Natural killer cell (primary cell): ENCODE data around the gene IER5L. TPM values are rescaled to one million over a fixed set of nuclear protein-coding genes. Genes with fewer than 3 reads are reported as not detected.

Source experiments
- ATAC-seq, 3 donors: fragments of 150-1000 bp in 2 of 3; fragments of 200-7000 bp in 1 of 3; cut with Tn5 transposase; 1 replicate in 1 of 3; 2 replicates in 2 of 3; pipeline ENCODE4 v1.10.0; 2021; ENCODE audit warnings: mild to moderate bottlenecking in 2 of 3, moderate library complexity in 2 of 3
- DNase-seq, 2 donors: peaks; one replicate each; pipeline versions ENCODE4 v3.0.0 to v3.0.0-alpha.2; 2013 to 2021; ENCODE audit warnings: mixed read lengths in 1 of 2
- H3K27ac ChIP-seq: one replicate; pipeline ENCODE4 v1.5.1; 2013; ENCODE audit warnings: mild to moderate bottlenecking, low read length
- H3K27me3 ChIP-seq: one replicate; pipeline ENCODE4 v1.6.1; 2013; ENCODE audit warnings: low read length; ENCODE audit not compliant: control insufficient read depth, insufficient read depth
- H3K36me3 ChIP-seq: one replicate; pipeline ENCODE4 v1.6.1; 2013; ENCODE audit warnings: low read length; ENCODE audit not compliant: control insufficient read depth, insufficient read depth
- H3K4me1 ChIP-seq: one replicate; pipeline ENCODE4 v1.6.1; 2013; ENCODE audit warnings: low read length; ENCODE audit not compliant: control insufficient read depth, insufficient read depth
- H3K4me3 ChIP-seq: one replicate; pipeline ENCODE4 v1.5.1; 2013; ENCODE audit warnings: low read length
- H3K9me3 ChIP-seq: one replicate; pipeline ENCODE4 v1.6.1; 2013; ENCODE audit warnings: low read length; ENCODE audit not compliant: control insufficient read depth, insufficient read depth
- H3K27ac Mint-ChIP-seq, 2 donors: one replicate each; pipeline ENCODE4 v1.8.0; 2022; ENCODE audit warnings: mild to moderate bottlenecking in 2 of 2, mixed read lengths in 2 of 2, moderate library complexity in 1 of 2
- H3K27me3 Mint-ChIP-seq, 2 donors: one replicate each; pipeline ENCODE4 v1.8.0; 2022; ENCODE audit warnings: low read depth in 2 of 2, mixed read lengths in 2 of 2
- H3K36me3 Mint-ChIP-seq: one replicate; pipeline ENCODE4 v1.8.0; 2022; ENCODE audit warnings: mixed read lengths
- H3K4me1 Mint-ChIP-seq, 2 donors: one replicate each; pipeline ENCODE4 v1.8.0; 2022; ENCODE audit warnings: mixed read lengths in 2 of 2
- H3K4me3 Mint-ChIP-seq: one replicate; pipeline ENCODE4 v1.8.0; 2022; ENCODE audit warnings: mild to moderate bottlenecking, moderate library complexity, mixed read lengths
- H3K9me3 Mint-ChIP-seq, 2 donors: one replicate each; pipeline ENCODE4 v1.8.0; 2022; ENCODE audit warnings: mixed read lengths in 2 of 2
- CTCF ChIP-seq: fragments of 200-600 bp; IDR thresholded peaks from one replicate; pipeline ENCODE4 v1.8.0; 2022; ENCODE audit warnings: antibody characterized with exemption
- WGBS: methylation state at CpG from one replicate; pipeline ENCODE4 v1.1.7; 2013; ENCODE audit warnings: missing lambda C conversion rate; ENCODE audit not compliant: insufficient coverage; 5-methylcytosine and 5-hydroxymethylcytosine counted together
- intact Hi-C: fragments of 100-400 bp; cut with micrococcal nuclease; formaldehyde crosslinking; loops from one replicate; pipeline ENCODE4 v1.14.2; 2022
- total RNA-seq, 4 donors: library from RNA; stranded (reverse); fragments of 120-200 nt in 1 of 4; gene quantifications; one replicate each; pipeline versions ENCODE4 v1.2.3 to v1.2.4, GENCODE V29; 2013 to 2022

Gene IER5L
- total RNA-seq, 3 donors from 2014 or later (not counting 1 experiment from before 2014, with no cell fraction given) = 1.4 to 3.9 (median 2.8) TPM

GRCh38 chr9:129208207-129209032, 30.4 kb upstream of the IER5L start:
- 69% methylated on average over 17 of the region's 17 CpGs for WGBS
- H3K4me3 ChIP-seq = no peak overlapping the region
- Mint-ChIP-seq H3K9me3 (no peaks in the 10 kb centered on the region), H3K4me1 (peaks cover 20 to 22% of the 10 kb centered on the region in 2 donors), H3K4me3 (peak overlapping the region; percentile 25), H3K27me3 (no peaks in the 10 kb centered on the region), H3K27ac (peak overlapping the region in 1 of 2 donors; percentile 10), H3K36me3 (no peaks in the 10 kb centered on the region)
- DNase-seq (peak in 1 of 2 donors; percentile 57), ATAC-seq (no peak)
- H3K36me3 ChIP-seq = no peaks in the 10 kb centered on the region
- H3K4me1 ChIP-seq = peaks cover 30% of the 10 kb centered on the region
- intact Hi-C loops = no loop called here
- no peak for TF ChIP-seq CTCF
- H3K27me3 ChIP-seq = no peaks in the 10 kb centered on the region
- H3K9me3 ChIP-seq = no peaks in the 10 kb centered on the region
- no peak overlapping the region for H3K27ac ChIP-seq

- intact Hi-C loops = no loop called here
- no peak for TF ChIP-seq CTCF
- Histone ChIP-seq H3K9me3 (no peaks in the 10 kb centered on the region), H3K4me1 (peaks cover 39% of the 10 kb centered on the region), H3K36me3 (no peaks in the 10 kb centered on the region), H3K27ac (peak overlapping the region; percentile 34), H3K27me3 (no peaks in the 10 kb centered on the region), H3K4me3 (no peak overlapping the region)
- peak overlapping the region; percentile 6 for H3K4me3 Mint-ChIP-seq
- H3K27me3 Mint-ChIP-seq = no peaks in the 10 kb centered on the region
- DNase-seq (peak in 1 of 2 donors; percentile 72), ATAC-seq (peak; percentile 55 to 67 (median 62))
- H3K9me3 Mint-ChIP-seq = no peaks in the 10 kb centered on the region
- H3K4me1 Mint-ChIP-seq = peaks cover 20 to 29% of the 10 kb centered on the region in 2 donors
- WGBS = 51% methylated on average over 7 of the region's 7 CpGs
- peak overlapping the region; percentile 42 to 74 for H3K27ac Mint-ChIP-seq
- H3K36me3 Mint-ChIP-seq = no peaks in the 10 kb centered on the region
Observed at GRCh38 chr9:129206905-129207304, 28.8 kb upstream of the IER5L start.

- no peak for DNase-seq
- intact Hi-C loops = no loop called here
- no peaks in the 10 kb centered on the region for H3K9me3 ChIP-seq
- Mint-ChIP-seq H3K4me1 (peaks cover 20 to 29% of the 10 kb centered on the region in 2 donors), H3K9me3 (no peaks in the 10 kb centered on the region), H3K36me3 (no peaks in the 10 kb centered on the region), H3K27me3 (no peaks in the 10 kb centered on the region), H3K27ac (peak overlapping the region; percentile 42 to 74), H3K4me3 (no peak overlapping the region)
- ATAC-seq = no peak
- no peak overlapping the region for H3K4me3 ChIP-seq
- no peaks in the 10 kb centered on the region for H3K36me3 ChIP-seq
- H3K27ac ChIP-seq = peak overlapping the region; percentile 34
- peaks cover 39% of the 10 kb centered on the region for H3K4me1 ChIP-seq
- WGBS = 95% methylated on average over 1 of the region's 2 CpGs
- TF ChIP-seq CTCF = no peak
- H3K27me3 ChIP-seq = no peaks in the 10 kb centered on the region
Observed at GRCh38 chr9:129206401-129206800, 28.3 kb upstream of the IER5L start.
